ENCODE measurements around the gene FBXO47. TPM values are rescaled to one million over a fixed set of nuclear protein-coding genes. Genes with fewer than 3 reads are reported as not detected.

The FBXO47 gene
- total and polyA plus RNA-seq, 10 of the 15 experiments (the other 5 are each of a cell fraction or from before 2014, with no cell fraction given) = 0.04 to 0.06 (median 0.06) TPM; not detected in 7

GRCh38 chr17:39000021-39000601 is 32.9 kb upstream of the FBXO47 start:
- H2AFZ ChIP-seq (ENCODE audit: control insufficient read depth, low read depth, low read length) = no peak overlapping the region
- no peaks in the 10 kb centered on the region for H3K36me3 ChIP-seq (ENCODE audit: control insufficient read depth in 2 of 2, insufficient read depth in 2 of 2, low read length in 1 of 2)
- in situ Hi-C loops (cut with MboI) = no loop called here
- SMC1A ChIA-PET (ENCODE audit: uncharacterized antibody, unreplicated experiment) = interaction anchor here (1.1 kb wide), 1 partner anchor 17 kb away, joined by 3 read pairs; no protein-coding TSS in a partner anchor
- H4K20me1 ChIP-seq (ENCODE audit: control insufficient read depth, insufficient read depth) = no peaks in the 10 kb centered on the region
- H3K9ac ChIP-seq (ENCODE audit: control insufficient read depth, insufficient read depth, low read length) = no peak overlapping the region
- POLR2A ChIA-PET = interaction anchor here (0.6 kb wide), 1 partner anchor 350 kb away, joined by 4 read pairs; no protein-coding TSS in a partner anchor
- no peak overlapping the region for H3K4me2 ChIP-seq (ENCODE audit: control insufficient read depth, insufficient read depth)
- peaks cover 0 to 5% of the 10 kb centered on the region in 2 experiments; a peak in 3 of 4 replicates for H3K27me3 ChIP-seq (replicated peaks in 1 of 2; ENCODE audit: control insufficient read depth in 2 of 2, insufficient read depth in 2 of 2, low read length in 1 of 2)
- no peaks in the 10 kb centered on the region for H3K4me1 ChIP-seq (ENCODE audit: control insufficient read depth, insufficient read depth, low read length)
- CTCF ChIA-PET = interaction anchor here (0.6 to 1.1 kb wide), 2 partner anchors 17 kb away, joined by 3 to 5 read pairs; no protein-coding TSS in a partner anchor
- no peak for ATAC-seq
- RAD21 ChIA-PET (ENCODE audit: unreplicated experiment) = interaction anchor here (0.6 to 1.2 kb wide), 2 partner anchors 17 to 184 kb away, joined by 3 read pairs; no protein-coding TSS in a partner anchor
- no peak overlapping the region for H3K4me3 ChIP-seq
- no TSS peak for BruUV-seq (replicated peaks)
- no peaks in the 10 kb centered on the region for H3K79me2 ChIP-seq (ENCODE audit: control insufficient read depth, insufficient read depth, low read length)
- TF ChIP-seq ASH2L (IDR thresholded peaks at IDR 0.05; ENCODE audit: borderline replicate concordance, low read depth) (no peak), DPF2 (IDR thresholded peaks at IDR 0.05) (no peak), GATAD2B (conservative IDR thresholded peaks at IDR 0.05; ENCODE audit: low read depth) (no peak), ELK1 (IDR thresholded peaks at IDR 0.05; ENCODE audit: low read depth, low read length) (no peak), MAX (IDR thresholded peaks at IDR 0.05; ENCODE audit: low read depth, low read length) (no peak), POLR2AphosphoS5 (IDR thresholded peaks at IDR 0.05; ENCODE audit: low read length) (no peak), BHLHE40 (IDR thresholded peaks at IDR 0.05; ENCODE audit: borderline replicate concordance in 1 of 2, low read depth in 2 of 2, low read length in 1 of 2) (no peak), LARP7 (IDR thresholded peaks at IDR 0.05) (no peak), NBN (IDR thresholded peaks at IDR 0.05) (no peak), IKZF1 (conservative IDR thresholded peaks at IDR 0.05) (no peak)
- H3K9me3 ChIP-seq (replicated peaks; ENCODE audit: control insufficient read depth, insufficient read depth, low read length) = peaks cover 2% of the 10 kb centered on the region; the same call in 2 of the 3 replicates
- FAIRE-seq = no peak
- DNase-seq (ENCODE audit: low read depth, low spot score) = no peak
- intact Hi-C loops (cut with micrococcal nuclease; ENCODE audit: unreplicated experiment) = no loop called here
- 14% methylated on average over 4 of the region's 4 CpGs for WGBS (ENCODE audit: insufficient coverage, insufficient replicate concordance, low lambda C conversion rate, missing lambda C conversion rate)
- H3K27ac ChIP-seq (ENCODE audit: control insufficient read depth, insufficient read depth) = no peak overlapping the region
